Activated CD8-positive, alpha-beta T cell treated with anti-CD3 and anti-CD28 coated beads for 36 hours (primary cell): ENCODE results near the gene CHRNE. TPM values are rescaled to one million over a fixed set of nuclear protein-coding genes. Genes with fewer than 3 reads are reported as not detected.
A peak's percentile ranks its signal among the peaks of the same experiment; 100 is the strongest.

Experiments
- ATAC-seq: fragments of 200-7000 bp; cut with Tn5 transposase; one replicate; pipeline ENCODE4 v1.10.0; 2021; ENCODE audit warnings: mild to moderate bottlenecking, moderate library complexity
- CTCF ChIA-PET: fragments of 350-600 bp; sonication (Branson Sonifier 250); formaldehyde crosslinking; loops from one replicate; lab custom pipeline; 2021; ENCODE audit warnings: antibody characterized with exemption; lab: Charles Lee
- POLR2A ChIA-PET: fragments of 350-600 bp; sonication (Branson Sonifier 250); formaldehyde crosslinking; loops from one replicate; lab custom pipeline; 2021; ENCODE audit warnings: antibody characterized with exemption; lab: Charles Lee
- DNase-seq: peaks from one replicate; pipeline ENCODE4 v3.0.0-alpha.2; 2020
- H3K27ac Mint-ChIP-seq: one replicate; pipeline ENCODE4 v1.8.0; 2021; ENCODE audit warnings: mild to moderate bottlenecking, mixed read lengths
- H3K27me3 Mint-ChIP-seq: one replicate; pipeline ENCODE4 v1.8.0; 2021; ENCODE audit warnings: mixed read lengths
- H3K36me3 Mint-ChIP-seq: one replicate; pipeline ENCODE4 v1.8.0; 2021; ENCODE audit warnings: low read depth, mixed read lengths
- H3K4me1 Mint-ChIP-seq: one replicate; pipeline ENCODE4 v1.8.0; 2021; ENCODE audit warnings: low read depth, mixed read lengths
- H3K4me3 Mint-ChIP-seq: one replicate; pipeline ENCODE4 v1.8.0; 2021; ENCODE audit warnings: mild to moderate bottlenecking, moderate library complexity, mixed read lengths
- H3K9me3 Mint-ChIP-seq: one replicate; pipeline ENCODE4 v1.8.0; 2021; ENCODE audit warnings: mixed read lengths
- intact Hi-C: fragments of 100-400 bp; cut with micrococcal nuclease; formaldehyde crosslinking; loops from one replicate; pipeline ENCODE4 v1.10.0; 2022
- total RNA-seq, 2 experiments: library from RNA; stranded (reverse); gene quantifications; one replicate each; pipeline ENCODE4 v1.2.3, GENCODE V29; 2021
- TF ChIP-seq, protein P1 (sequence below): fragments of 200-600 bp; IDR thresholded peaks from one replicate; pipeline ENCODE4 v1.8.0; 2022; ENCODE audit warnings: antibody characterized with exemption, mild to moderate bottlenecking

The CHRNE gene
- total RNA-seq, 2 experiments from 2014 or later, result 0.45 to 0.78 TPM

DNA sequence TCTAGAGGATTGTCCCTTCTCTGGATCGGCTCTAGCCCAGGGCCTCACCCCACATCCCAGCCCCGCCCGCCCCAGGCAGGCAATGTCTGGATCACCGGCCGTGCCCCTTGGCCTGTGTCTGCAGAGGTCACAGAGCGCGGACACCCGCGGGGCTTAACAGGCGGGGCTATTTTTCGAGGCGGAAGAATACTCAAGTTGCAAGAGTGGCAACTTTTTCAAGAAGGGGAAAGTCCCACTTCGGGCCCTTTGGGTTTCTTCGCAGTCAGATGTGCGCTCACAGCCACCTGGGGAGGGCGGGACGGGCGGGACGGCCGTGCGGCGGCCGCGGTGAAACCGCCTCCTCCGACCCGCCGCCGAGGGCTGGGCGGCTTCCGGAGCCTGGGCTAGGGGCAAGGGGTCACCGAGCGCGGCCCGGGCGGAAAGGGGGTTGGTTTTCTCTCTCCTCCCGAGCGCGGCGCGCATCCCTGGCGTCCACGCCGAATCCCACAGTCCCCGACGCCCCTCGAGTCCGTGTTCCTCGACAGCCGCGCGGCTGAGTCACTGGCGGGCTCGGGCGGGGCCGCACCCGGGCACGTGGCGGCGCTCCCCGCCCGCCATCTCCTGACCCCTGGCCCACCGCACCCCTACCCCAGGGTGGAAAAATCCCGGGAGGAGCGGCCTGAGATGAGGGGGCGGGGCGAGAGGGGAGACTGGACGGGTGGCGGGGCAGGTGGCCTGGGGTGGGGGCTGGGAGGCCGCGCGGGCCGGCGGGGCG is 46.6 kb upstream of the CHRNE start:
- Mint-ChIP-seq H3K27me3 (no peaks in the 10 kb centered on the region), H3K9me3 (no peaks in the 10 kb centered on the region), H3K36me3 (peaks cover 36% of the 10 kb centered on the region), H3K4me1 (peaks cover 26% of the 10 kb centered on the region), H3K4me3 (peak overlapping the region; percentile 97), H3K27ac (peak overlapping the region; percentile 99)
- ChIA-PET POLR2A (interaction anchor here (0.9 to 20.8 kb wide), 12 partner anchors 9 to 162 kb away, joined by 3 to 627 read pairs (median 5); partner anchors contain the start of genes C17orf107, CAMTA2, INCA1 and KIF1C), CTCF (interaction anchor here (1.0 to 1.4 kb wide), 3 partner anchors 9 to 17 kb away, joined by 3 to 5 read pairs (median 3); partner anchors contain the start of genes RNF167, SLC25A11 and SPAG7)
- peak; percentile 84 for DNase-seq
- intact Hi-C loops, result no loop called here
- peak; percentile 21 for ATAC-seq
- TF ChIP-seq, protein P1, sequence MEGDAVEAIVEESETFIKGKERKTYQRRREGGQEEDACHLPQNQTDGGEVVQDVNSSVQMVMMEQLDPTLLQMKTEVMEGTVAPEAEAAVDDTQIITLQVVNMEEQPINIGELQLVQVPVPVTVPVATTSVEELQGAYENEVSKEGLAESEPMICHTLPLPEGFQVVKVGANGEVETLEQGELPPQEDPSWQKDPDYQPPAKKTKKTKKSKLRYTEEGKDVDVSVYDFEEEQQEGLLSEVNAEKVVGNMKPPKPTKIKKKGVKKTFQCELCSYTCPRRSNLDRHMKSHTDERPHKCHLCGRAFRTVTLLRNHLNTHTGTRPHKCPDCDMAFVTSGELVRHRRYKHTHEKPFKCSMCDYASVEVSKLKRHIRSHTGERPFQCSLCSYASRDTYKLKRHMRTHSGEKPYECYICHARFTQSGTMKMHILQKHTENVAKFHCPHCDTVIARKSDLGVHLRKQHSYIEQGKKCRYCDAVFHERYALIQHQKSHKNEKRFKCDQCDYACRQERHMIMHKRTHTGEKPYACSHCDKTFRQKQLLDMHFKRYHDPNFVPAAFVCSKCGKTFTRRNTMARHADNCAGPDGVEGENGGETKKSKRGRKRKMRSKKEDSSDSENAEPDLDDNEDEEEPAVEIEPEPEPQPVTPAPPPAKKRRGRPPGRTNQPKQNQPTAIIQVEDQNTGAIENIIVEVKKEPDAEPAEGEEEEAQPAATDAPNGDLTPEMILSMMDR, result no peak

DNA sequence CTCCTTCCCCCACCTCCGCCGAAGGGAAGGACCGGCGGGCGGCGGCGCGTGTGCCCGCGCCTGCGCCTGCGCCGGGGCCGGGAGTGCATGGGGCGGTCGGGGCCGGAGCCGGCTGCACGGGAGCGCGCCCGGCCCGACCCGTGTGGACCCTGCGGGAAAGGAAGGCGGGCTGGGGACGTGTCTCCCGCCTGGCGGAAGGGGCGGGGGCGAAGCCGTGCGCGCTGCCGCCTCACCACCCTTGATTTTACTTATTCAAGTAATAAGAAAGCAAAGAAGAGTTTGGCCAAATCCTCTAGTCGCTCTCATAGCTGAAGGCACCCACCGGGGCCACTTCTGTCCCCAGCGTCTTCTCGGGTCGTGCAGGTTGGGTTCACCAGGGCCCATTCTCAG is 46.0 kb upstream of the CHRNE start:
- Mint-ChIP-seq H3K27ac (peak overlapping the region; percentile 99), H3K36me3 (peaks cover 42% of the 10 kb centered on the region), H3K4me1 (peaks cover 32% of the 10 kb centered on the region), H3K27me3 (no peaks in the 10 kb centered on the region), H3K9me3 (no peaks in the 10 kb centered on the region), H3K4me3 (peak overlapping the region; percentile 97)
- DNase-seq, result peak; percentile 85
- POLR2A ChIA-PET, result interaction anchor here (0.9 to 20.8 kb wide), 12 partner anchors 9 to 227 kb away, joined by 3 to 627 read pairs (median 6); partner anchors contain the start of genes C17orf107, CAMTA2, CHRNE and KIF1C
- CTCF ChIA-PET, result interaction anchor here (1.4 kb wide), 1 partner anchor 9 kb away, joined by 3 read pairs; the partner anchor contains the start of genes RNF167 and SLC25A11
- TF ChIP-seq, protein P1, result no peak
- intact Hi-C loops, result no loop called here
- peak; percentile 35 for ATAC-seq

DNA sequence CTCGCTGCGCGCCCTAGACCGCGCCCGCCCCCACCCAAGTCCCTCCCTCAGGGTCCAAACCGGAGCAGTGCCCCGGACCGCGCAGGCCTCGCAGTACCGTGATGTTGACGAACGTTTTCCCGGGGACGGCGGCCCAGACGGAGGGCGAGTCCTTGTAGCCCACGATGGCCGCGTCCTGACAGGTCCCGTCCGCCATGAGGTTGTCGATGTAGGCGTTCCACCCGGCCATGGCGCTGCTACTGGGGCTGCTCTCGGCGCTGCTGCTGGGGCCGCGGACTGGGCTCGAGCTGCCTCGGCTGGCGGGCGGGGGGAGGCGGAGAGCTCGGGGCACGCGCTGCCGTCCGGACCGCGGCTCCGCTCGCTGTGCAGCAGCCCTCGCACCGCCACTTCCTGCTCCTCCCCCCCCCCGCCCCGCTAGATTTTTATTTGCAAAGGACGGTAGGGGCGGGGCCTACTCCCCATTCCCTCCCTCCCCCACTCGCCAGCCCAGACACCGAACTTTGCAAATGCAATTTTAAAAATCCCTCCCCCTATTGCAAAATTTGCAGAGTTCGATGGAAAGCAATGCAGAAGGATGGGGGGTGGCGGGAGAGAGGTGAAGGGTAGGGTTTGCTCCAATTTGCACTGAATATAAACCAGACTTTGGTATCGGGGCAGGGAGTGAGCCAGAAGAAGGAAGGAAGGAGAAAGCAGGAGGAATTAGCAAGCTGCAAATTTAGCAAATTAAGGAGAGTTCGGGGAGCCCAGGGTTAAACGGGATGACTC is 45.5 kb upstream of the CHRNE start, which contains the start of gene PFN1:
Gene PFN1, minus strand, starts transcription at position 365 of the 765 bp plus-strand sequence. Its CDS starts 136 bp downstream, at position 229.
- H3K36me3 Mint-ChIP-seq, result peaks cover 45% of the 10 kb centered on the region
- peak within 1 kb of the TSS; percentile 99 for H3K27ac Mint-ChIP-seq
- POLR2A ChIA-PET, result interaction anchor here (0.6 to 20.8 kb wide), 18 partner anchors 9 to 706 kb away, joined by 3 to 627 read pairs (median 4); partner anchors contain the start of genes C17orf107, CAMTA2, CHRNE and KIF1C
- TF ChIP-seq, protein P1, result no peak
- no peaks in the 10 kb centered on the region for H3K27me3 Mint-ChIP-seq
- peak within 1 kb of the TSS; percentile 97 for H3K4me3 Mint-ChIP-seq
- CTCF ChIA-PET, result interaction anchor here (1.4 to 2.8 kb wide), 2 partner anchors 8 to 21 kb away, joined by 3 to 8 read pairs; partner anchors contain the start of genes RNF167 and SLC25A11
- H3K4me1 Mint-ChIP-seq, result peaks cover 37% of the 10 kb centered on the region
- DNase-seq, result peak; percentile 96
- ATAC-seq, result peak; percentile 50
- intact Hi-C loops, result no loop called here
- no peaks in the 10 kb centered on the region for H3K9me3 Mint-ChIP-seq

DNA sequence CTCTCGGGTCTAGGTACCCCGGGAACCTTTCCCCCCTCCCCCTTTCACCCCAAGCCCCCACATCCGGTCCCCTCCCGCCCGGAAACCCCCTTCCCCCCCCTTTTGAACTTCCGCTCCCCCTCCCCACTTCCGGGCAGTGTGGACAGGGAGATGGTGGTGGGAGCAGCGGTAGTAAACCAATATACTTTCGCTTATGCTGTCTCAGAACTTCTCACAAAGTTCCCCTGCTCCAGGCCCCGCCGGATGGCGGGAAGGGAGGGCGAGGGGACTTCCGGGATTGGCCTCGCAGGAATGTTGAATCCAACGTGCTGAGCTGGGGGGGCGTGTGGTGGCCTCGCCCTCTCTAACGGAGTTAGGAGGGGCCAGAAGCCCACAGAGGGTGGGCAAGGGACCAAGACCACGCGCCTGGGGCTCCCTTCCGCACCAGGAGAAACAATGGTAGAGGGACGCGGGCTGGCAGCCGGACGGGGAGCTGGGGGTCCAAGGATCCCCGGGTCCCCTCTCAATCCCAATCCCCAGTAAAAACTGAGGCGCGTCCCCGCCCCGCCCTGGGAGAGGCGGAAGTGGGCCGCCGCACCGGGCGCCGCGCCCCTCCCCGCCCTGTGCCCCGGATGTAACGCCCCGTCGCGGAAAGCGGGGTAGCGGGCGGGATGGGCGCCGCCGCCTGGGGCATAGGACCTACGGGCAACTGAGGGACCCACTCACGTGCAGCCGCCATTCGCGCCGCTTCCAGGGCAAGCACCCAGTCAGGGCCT is 44.7 kb upstream of the CHRNE start:
- intact Hi-C loops, result loop anchor here (1.0 kb wide), 1 partner anchor 22 kb away; no protein-coding TSS in a partner anchor
- H3K27me3 Mint-ChIP-seq, result no peaks in the 10 kb centered on the region
- DNase-seq (peak; percentile 80), ATAC-seq (peak; percentile 8)
- H3K27ac Mint-ChIP-seq, result peak overlapping the region; percentile 99
- H3K4me1 Mint-ChIP-seq, result peaks cover 45% of the 10 kb centered on the region
- no peaks in the 10 kb centered on the region for H3K9me3 Mint-ChIP-seq
- TF ChIP-seq, protein P1, result no peak
- ChIA-PET CTCF (interaction anchor here (2.2 to 2.8 kb wide), 2 partner anchors 20 to 22 kb away, joined by 8 read pairs; partner anchors contain the start of gene SPAG7), POLR2A (interaction anchor here (0.6 to 20.8 kb wide), 15 partner anchors 8 to 705 kb away, joined by 3 to 627 read pairs (median 6); partner anchors contain the start of genes C17orf107, CAMTA2, CHRNE and INCA1)
- peak overlapping the region; percentile 97 for H3K4me3 Mint-ChIP-seq
- peaks cover 50% of the 10 kb centered on the region for H3K36me3 Mint-ChIP-seq
